ENCODE results near the gene CRAMP1.
A peak's percentile ranks its signal among the peaks of the same experiment; 100 is the strongest.

CRAMP1 gene

GRCh38 chr16:1602285-1602684 lies 9.9 kb upstream of the CRAMP1 start:
- DNase-seq, result no peak

- DNase-seq, result no peak
These were observed 5.4 kb upstream of the CRAMP1 start for GRCh38 chr16:1606774-1607173.

- DNase-seq, result no peak
These were observed 4.2 kb upstream of the CRAMP1 start for GRCh38 chr16:1607971-1608370.

GRCh38 chr16:1610071-1610898 lies 1.9 kb upstream of the CRAMP1 start:
- DNase-seq, result peak; percentile 84

GRCh38 chr16:1610899-1611632 lies 1.1 kb upstream of the CRAMP1 start:
- no peak for DNase-seq

- no peak for DNase-seq
These were observed 1.1 kb downstream of the CRAMP1 start for GRCh38 chr16:1613211-1613622.

- peak; percentile 10 for DNase-seq
These were observed 1.7 kb downstream of the CRAMP1 start for GRCh38 chr16:1613728-1614455.

GRCh38 chr16:1614456-1615102 lies 2.4 kb downstream of the CRAMP1 start:
- DNase-seq, result peak; percentile 9

GRCh38 chr16:1615761-1616160 lies 3.6 kb downstream of the CRAMP1 start:
- DNase-seq, result no peak

GRCh38 chr16:1619976-1620375 lies 7.8 kb downstream of the CRAMP1 start:
- no peak for DNase-seq

GRCh38 chr16:1620391-1620790 lies 8.2 kb downstream of the CRAMP1 start:
- no peak for DNase-seq

- no peak for DNase-seq
These were observed 9.7 kb downstream of the CRAMP1 start for GRCh38 chr16:1621851-1622250.

GRCh38 chr16:1626327-1626726 lies 14.2 kb downstream of the CRAMP1 start:
- no peak for DNase-seq

GRCh38 chr16:1626776-1627175 lies 14.6 kb downstream of the CRAMP1 start:
- DNase-seq, result no peak

GRCh38 chr16:1630450-1631213 lies 18.5 kb downstream of the CRAMP1 start:
- no peak for DNase-seq

GRCh38 chr16:1631230-1631629 lies 19.1 kb downstream of the CRAMP1 start:
- DNase-seq, result no peak

GRCh38 chr16:1631931-1632637 lies 19.9 kb downstream of the CRAMP1 start:
- no peak for DNase-seq

GRCh38 chr16:1632638-1632970 lies 20.4 kb downstream of the CRAMP1 start:
- no peak for DNase-seq

GRCh38 chr16:1633310-1633709 lies 21.1 kb downstream of the CRAMP1 start:
- DNase-seq, result no peak

GRCh38 chr16:1634541-1634940 lies 22.4 kb downstream of the CRAMP1 start:
- DNase-seq, result no peak

GRCh38 chr16:1635070-1635469 lies 22.9 kb downstream of the CRAMP1 start:
- DNase-seq, result no peak

GRCh38 chr16:1637526-1637925 lies 25.4 kb downstream of the CRAMP1 start:
- no peak for DNase-seq
